ENCODE data around the gene MYT1.

Gene MYT1

DNA sequence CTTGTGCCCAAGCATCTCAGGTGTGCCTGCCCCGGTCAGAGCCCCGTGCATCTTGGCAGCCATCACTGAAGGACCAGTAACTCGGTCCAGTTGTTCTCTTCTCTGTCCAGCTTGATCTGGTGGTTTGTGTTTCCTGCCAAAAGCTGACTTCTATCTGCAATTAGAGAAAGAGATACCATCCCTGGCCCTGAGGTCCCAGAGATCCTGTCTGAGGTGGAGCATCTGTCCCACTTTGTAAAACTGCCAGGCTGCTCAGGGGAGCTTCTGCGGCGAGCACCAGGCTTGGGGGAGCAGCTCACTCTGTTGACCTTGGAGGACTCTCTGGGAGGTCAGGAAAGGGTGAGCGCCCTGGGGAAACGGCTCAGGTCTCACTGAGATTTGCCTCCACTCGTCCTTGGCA is 35.1 kb downstream of the MYT1 start:
- no peak for DNase-seq (ENCODE audit: insufficient read length, low spot score)
- FAIRE-seq: no peak
- TF ChIP-seq, protein P1, sequence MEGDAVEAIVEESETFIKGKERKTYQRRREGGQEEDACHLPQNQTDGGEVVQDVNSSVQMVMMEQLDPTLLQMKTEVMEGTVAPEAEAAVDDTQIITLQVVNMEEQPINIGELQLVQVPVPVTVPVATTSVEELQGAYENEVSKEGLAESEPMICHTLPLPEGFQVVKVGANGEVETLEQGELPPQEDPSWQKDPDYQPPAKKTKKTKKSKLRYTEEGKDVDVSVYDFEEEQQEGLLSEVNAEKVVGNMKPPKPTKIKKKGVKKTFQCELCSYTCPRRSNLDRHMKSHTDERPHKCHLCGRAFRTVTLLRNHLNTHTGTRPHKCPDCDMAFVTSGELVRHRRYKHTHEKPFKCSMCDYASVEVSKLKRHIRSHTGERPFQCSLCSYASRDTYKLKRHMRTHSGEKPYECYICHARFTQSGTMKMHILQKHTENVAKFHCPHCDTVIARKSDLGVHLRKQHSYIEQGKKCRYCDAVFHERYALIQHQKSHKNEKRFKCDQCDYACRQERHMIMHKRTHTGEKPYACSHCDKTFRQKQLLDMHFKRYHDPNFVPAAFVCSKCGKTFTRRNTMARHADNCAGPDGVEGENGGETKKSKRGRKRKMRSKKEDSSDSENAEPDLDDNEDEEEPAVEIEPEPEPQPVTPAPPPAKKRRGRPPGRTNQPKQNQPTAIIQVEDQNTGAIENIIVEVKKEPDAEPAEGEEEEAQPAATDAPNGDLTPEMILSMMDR (IDR thresholded peaks at IDR 0.05; ENCODE audit: insufficient read depth, missing control alignments): no peak

DNA sequence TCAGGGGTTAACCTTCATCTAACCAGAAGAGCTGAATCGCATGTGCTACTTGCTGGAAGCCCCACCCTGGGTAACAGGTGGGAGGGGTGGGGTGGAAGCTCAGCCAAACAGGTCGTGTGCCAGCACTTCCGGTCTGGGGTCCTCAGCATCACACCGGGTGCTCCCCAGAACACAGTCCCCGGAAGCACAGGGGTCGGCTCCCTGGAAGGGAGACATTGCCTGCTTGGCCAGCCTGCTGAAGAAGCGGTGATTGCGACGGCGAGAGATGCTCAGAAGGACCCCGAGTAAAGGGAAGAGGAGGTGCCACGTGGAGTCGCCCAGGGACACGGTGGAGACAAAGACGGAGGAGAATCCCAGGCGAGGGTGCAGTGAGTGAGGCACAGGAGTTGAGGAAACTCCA is 36.5 kb downstream of the MYT1 start:
- no peak for DNase-seq (ENCODE audit: insufficient read length, low spot score)
- FAIRE-seq: no peak
- TF ChIP-seq, protein P1 (IDR thresholded peaks at IDR 0.05; ENCODE audit: insufficient read depth, missing control alignments): no peak

DNA sequence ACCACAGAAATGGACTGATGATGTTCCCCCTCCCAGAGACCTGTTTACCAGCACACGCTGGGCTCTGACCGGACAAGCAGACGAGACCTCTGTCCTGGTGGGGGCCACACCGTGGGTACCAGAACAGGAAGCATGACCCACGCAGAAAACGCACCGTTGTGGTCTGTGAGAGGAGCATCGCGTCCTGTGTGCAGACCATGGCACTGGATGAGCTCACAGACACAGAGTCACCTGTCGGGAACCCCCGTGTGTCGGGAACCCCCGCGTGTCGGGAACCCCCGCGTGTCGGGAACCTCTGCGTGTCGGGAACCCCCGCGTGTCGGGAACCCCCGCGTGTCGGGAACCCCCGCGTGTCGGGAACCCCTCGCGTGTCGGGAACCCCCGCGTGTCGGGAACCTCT is 37.4 kb downstream of the MYT1 start:
- TF ChIP-seq, protein P1 (IDR thresholded peaks at IDR 0.05; ENCODE audit: insufficient read depth, missing control alignments): no peak
- FAIRE-seq (no peak), DNase-seq (ENCODE audit: insufficient read length, low spot score) (no peak)

DNA sequence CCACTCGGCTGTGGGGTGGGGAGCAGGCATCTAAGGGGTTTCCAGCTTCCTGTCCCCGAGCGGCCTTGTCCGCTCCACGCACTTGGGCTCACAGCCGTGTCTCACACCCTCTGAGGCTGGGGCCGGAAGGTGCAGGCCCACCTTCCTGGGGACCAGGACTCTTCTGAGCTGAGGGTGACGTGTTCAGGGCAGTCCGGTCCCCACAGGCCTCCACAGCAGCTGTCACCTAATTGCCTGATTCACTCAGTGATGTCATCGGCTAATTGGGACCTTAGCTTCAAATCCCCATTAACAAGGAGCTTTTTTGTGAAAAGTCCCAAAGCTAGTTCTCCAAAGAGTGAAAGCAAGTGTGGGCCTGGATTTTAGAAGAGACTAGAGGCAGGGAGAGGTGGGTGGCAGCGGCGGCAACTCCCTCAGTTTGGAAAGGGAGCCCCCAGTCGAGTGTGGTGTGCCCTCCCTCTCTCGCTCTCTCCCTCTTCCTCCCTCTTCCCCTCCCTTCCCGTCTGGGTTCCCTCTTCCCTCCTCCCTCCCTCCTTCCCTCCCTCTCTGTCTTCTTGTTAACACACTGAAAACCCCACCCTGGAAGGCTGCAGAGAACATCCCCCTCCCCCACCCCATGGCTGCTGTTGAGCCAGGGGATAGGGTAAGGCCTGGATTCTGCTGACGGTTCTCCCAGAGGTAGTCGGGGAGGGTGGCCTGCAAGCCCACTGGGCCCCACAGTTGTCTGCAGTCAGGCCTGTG is 39.0 kb downstream of the MYT1 start:
- no peak for DNase-seq (ENCODE audit: insufficient read length, low spot score)
- FAIRE-seq: no peak
- TF ChIP-seq, protein P1 (IDR thresholded peaks at IDR 0.05; ENCODE audit: insufficient read depth, missing control alignments): no peak

DNA sequence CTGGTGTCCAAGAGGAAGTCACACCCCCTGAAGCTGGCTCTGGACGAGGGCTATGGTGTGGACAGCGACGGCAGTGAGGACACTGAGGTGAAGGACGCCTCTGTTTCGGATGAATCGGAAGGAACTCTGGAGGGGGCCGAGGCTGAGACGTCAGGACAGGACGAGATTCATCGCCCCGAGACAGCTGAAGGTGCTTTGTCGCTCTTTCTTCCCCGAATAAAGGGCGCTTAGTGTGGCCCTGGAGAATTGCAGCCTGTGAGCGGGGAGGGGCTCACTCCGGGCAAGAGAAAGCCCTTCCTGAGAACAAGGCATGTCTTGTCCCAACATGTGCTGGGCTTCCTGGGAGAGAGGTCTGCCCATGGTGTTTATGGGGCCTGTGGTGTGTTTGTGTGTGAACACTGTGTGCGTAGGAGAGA is 41.4 kb downstream of the MYT1 start:
- TF ChIP-seq, protein P1 (IDR thresholded peaks at IDR 0.05; ENCODE audit: insufficient read depth, missing control alignments): no peak
- FAIRE-seq: no peak
- DNase-seq (ENCODE audit: insufficient read length, low spot score): no peak

DNA sequence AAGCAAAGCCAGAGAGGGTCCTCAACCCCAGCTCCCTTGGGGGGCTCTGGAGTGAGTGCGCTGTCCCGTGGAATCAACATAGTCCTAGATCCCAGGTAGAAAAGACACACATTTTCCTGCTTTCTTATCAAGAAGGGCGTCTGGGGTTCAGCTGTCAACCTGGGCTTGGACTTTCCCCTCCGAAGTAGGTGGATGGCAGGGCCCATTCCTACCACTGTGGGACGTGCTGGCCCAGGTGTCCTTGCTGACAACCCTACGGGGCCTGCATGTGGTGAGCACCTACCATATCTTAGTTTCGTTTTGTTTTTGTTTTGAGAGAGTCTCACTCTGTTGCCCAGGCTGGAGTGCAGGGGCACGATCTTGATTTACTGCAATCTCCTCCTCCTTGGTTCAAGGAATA is 42.4 kb downstream of the MYT1 start:
- FAIRE-seq: no peak
- no peak for DNase-seq (ENCODE audit: insufficient read length, low spot score)
- TF ChIP-seq, protein P1 (IDR thresholded peaks at IDR 0.05; ENCODE audit: insufficient read depth, missing control alignments): no peak
